A673 (cell line): ENCODE results near the gene MYLK.

Experiments used
- EZH2 ChIP-seq: fragments of 200-600 bp; sonication (generic); IDR thresholded peaks from 2 replicates; pipeline ENCODE4 v1.6.1; 2017; ENCODE audit warnings: borderline replicate concordance, low read depth, mild to moderate bottlenecking, mixed read lengths, antibody characterized with exemption, low read length; ENCODE audit not compliant: poor library complexity, severe bottlenecking
- TF ChIP-seq, protein P1 (sequence below): fragments of 300-800, 200-600 bp; sonication (generic); conservative IDR thresholded peaks from 2 replicates; pipeline ENCODE4 v1.5.1; 2017; ENCODE audit warnings: low read depth, mild to moderate bottlenecking, antibody characterized with exemption, low read length, moderate library complexity, mixed read lengths

DNA sequence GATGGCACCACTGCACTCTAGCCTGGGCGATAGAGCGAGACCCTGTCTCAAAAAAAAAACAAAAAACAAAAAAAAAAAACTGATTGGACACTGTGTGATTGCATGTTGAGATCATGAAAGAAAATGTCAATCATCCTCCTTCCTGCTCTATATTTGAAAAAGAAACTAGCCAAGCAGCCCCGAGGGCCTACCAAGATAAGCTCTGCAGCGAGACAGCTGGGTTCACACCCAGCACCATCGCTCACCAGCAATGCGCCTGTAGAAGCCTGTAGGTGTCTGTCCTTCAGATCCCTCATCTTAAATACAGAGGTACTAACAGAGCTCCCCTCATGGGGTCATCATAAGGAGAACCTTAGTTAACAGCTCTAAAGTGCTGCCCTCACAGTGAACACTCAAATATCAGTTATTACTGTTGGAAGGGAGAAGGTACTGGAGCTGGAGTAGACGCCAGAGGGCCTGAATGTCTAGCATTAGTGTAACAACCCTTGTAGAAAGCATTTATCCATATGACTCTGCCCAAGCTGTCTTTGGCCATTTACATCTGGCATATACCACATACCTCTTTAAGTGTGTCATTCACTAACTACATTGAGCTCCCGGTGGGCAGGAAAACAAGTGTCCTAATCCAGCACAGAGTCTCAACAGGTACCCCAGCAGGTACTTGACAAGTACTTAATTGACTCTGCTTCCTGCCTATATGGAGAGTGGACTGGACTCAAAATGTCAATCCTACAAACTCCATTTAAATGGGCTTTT is 22.9 kb downstream of the MYLK start:
- TF ChIP-seq, protein P1, sequence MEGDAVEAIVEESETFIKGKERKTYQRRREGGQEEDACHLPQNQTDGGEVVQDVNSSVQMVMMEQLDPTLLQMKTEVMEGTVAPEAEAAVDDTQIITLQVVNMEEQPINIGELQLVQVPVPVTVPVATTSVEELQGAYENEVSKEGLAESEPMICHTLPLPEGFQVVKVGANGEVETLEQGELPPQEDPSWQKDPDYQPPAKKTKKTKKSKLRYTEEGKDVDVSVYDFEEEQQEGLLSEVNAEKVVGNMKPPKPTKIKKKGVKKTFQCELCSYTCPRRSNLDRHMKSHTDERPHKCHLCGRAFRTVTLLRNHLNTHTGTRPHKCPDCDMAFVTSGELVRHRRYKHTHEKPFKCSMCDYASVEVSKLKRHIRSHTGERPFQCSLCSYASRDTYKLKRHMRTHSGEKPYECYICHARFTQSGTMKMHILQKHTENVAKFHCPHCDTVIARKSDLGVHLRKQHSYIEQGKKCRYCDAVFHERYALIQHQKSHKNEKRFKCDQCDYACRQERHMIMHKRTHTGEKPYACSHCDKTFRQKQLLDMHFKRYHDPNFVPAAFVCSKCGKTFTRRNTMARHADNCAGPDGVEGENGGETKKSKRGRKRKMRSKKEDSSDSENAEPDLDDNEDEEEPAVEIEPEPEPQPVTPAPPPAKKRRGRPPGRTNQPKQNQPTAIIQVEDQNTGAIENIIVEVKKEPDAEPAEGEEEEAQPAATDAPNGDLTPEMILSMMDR: no peak
- no peak for TF ChIP-seq EZH2
